K562 (cell line): ENCODE data around the gene HYOU1. TPM values are rescaled to one million over a fixed set of nuclear protein-coding genes. Genes with fewer than 3 reads are reported as not detected.

Source experiments
- ATAC-seq: fragments of 200-7000 bp; cut with Tn5 transposase; 3 replicates; pipeline ENCODE4 v1.9.1; 2020; ENCODE audit warnings: moderate library complexity
- BruUV-seq: library from RNA; stranded (reverse); fragments of 400-500 nt; replicated peaks from 2 replicates; lab custom pipeline; 2021; lab: Mats Ljungman, UMichigan
- CTCF ChIA-PET: fragments of 300-600 bp; formaldehyde crosslinking; extraction: SDS; loops from one replicate; lab custom pipeline; 2021; ENCODE audit warnings: low intra/inter-chr PET ratio; lab: Yijun Ruan, JAX
- POLR2A ChIA-PET: fragments of 300-600, 350-650 bp; sonication (Branson Sonifier 250); formaldehyde crosslinking; extraction: SDS; loops from one replicate; lab custom pipeline; 2021; ENCODE audit warnings: antibody characterized with exemption, inconsistent platforms; lab: Yijun Ruan, JAX
- DNase-seq, 4 experiments: peaks; one replicate each; pipeline versions ENCODE4 v3.0.0 to v3.0.0-alpha.2; 2011 to 2018; ENCODE audit warnings: low spot score in 3 of 4, mixed read lengths in 3 of 4; ENCODE audit errors: extremely low read depth in 1 of 4
- FAIRE-seq: peaks from 2 replicates; lab custom pipeline; 2011; peaks lifted over from hg19 to GRCh38; lab: Jason Lieb, UNC
- H2AFZ ChIP-seq: 2 replicates; pipeline ENCODE4 v1.6.0; 2011; ENCODE audit warnings: low read depth, low read length, control low read depth, inconsistent platforms
- H3K27ac ChIP-seq: fragments of 200-600 bp; 3 replicates; pipeline ENCODE4 v1.8.0; 2011; ENCODE audit warnings: low read depth, mild to moderate bottlenecking, control low read depth, inconsistent platforms, low read length, moderate library complexity, mixed read lengths; ENCODE audit errors: extremely low read depth
- H3K27me3 ChIP-seq, 2 experiments: fragments of 300-600 bp in 1 of 2; 2 replicates in 1 of 2; 3 replicates in 1 of 2; pipeline versions ENCODE4 v1.6.0 to v1.8.0; 2011; ENCODE audit warnings: inconsistent platforms in 2 of 2, low read length in 2 of 2, mild to moderate bottlenecking in 1 of 2, mixed read lengths in 1 of 2, moderate library complexity in 1 of 2; ENCODE audit not compliant: control insufficient read depth in 2 of 2, insufficient read depth in 2 of 2
- H3K36me3 ChIP-seq: fragments of 300-600 bp; 3 replicates; pipeline ENCODE4 v1.8.0; 2011; ENCODE audit warnings: mild to moderate bottlenecking, low read length, inconsistent platforms; ENCODE audit not compliant: control insufficient read depth, insufficient read depth
- H3K4me1 ChIP-seq, 2 experiments: fragments of 200-600 bp in 1 of 2; replicated peaks in 1 of 2; 2 replicates in 1 of 2; 3 replicates in 1 of 2; pipeline versions ENCODE4 v1.5.1 to v1.8.0; 2011; ENCODE audit warnings: inconsistent platforms in 2 of 2, low read length in 2 of 2, mild to moderate bottlenecking in 1 of 2, mixed read lengths in 1 of 2, moderate library complexity in 1 of 2; ENCODE audit not compliant: control insufficient read depth in 2 of 2, insufficient read depth in 2 of 2
- H3K4me2 ChIP-seq: 2 replicates; pipeline ENCODE4 v1.6.1; 2011; ENCODE audit warnings: low read length, control low read depth, inconsistent platforms, mixed read lengths; ENCODE audit not compliant: insufficient read depth
- H3K4me3 ChIP-seq: fragments of 200-600 bp; sonication (generic), shearing (Covaris generic); 2 replicates; pipeline ENCODE4 v1.5.1; 2016; ENCODE audit warnings: control low read depth, inconsistent platforms
- H3K79me2 ChIP-seq: fragments of 200-600 bp; 3 replicates; pipeline ENCODE4 v1.8.0; 2011; ENCODE audit warnings: low read length, inconsistent platforms; ENCODE audit not compliant: control insufficient read depth, insufficient read depth
- H3K9ac ChIP-seq, 2 experiments: 2 replicates each; pipeline versions ENCODE4 v1.6.0 to v1.6.1; 2011; ENCODE audit warnings: low read depth in 2 of 2, low read length in 2 of 2, control low read depth in 1 of 2, inconsistent platforms in 1 of 2, mild to moderate bottlenecking in 1 of 2, mixed read lengths in 1 of 2; ENCODE audit not compliant: insufficient read depth in 1 of 2
- H3K9me1 ChIP-seq: one replicate; pipeline ENCODE4 v1.6.0; 2011; ENCODE audit warnings: inconsistent platforms, mild to moderate bottlenecking, low read length, moderate library complexity; ENCODE audit not compliant: control insufficient read depth, insufficient read depth
- H3K9me3 ChIP-seq: replicated peaks from 2 replicates; pipeline ENCODE4 v1.5.1; 2011; ENCODE audit warnings: low read depth, low read length, inconsistent platforms; ENCODE audit not compliant: control insufficient read depth, insufficient read depth
- H4K20me1 ChIP-seq: replicated peaks from 2 replicates; pipeline ENCODE4 v1.6.1; 2011; ENCODE audit warnings: low read length, inconsistent platforms, mixed read lengths; ENCODE audit not compliant: control insufficient read depth, insufficient read depth
- CHD1 ChIP-seq: fragments of 200-600 bp; sonication (generic); IDR thresholded peaks from one replicate; pipeline ENCODE4 v1.6.1; 2012; ENCODE audit warnings: mild to moderate bottlenecking, moderate library complexity, low read length, inconsistent platforms
- HNRNPLL ChIP-seq: fragments of 200-400 bp; formaldehyde crosslinking; IDR thresholded peaks from 2 replicates; pipeline ENCODE4 v1.6.1; 2017; ENCODE audit warnings: low read length, low read depth, mild to moderate bottlenecking; ENCODE audit not compliant: poor library complexity, severe bottlenecking
- MEIS2 ChIP-seq: fragments of 450-650 bp; IDR thresholded peaks from 2 replicates; pipeline ENCODE4 v1.6.1; 2014; ENCODE audit warnings: mild to moderate bottlenecking; ENCODE audit not compliant: partially characterized antibody
- SAP30 ChIP-seq: fragments of 200-600 bp; sonication (generic); IDR thresholded peaks from 2 replicates; pipeline ENCODE4 v1.6.1; 2012; ENCODE audit warnings: borderline replicate concordance, low read depth, mild to moderate bottlenecking, moderate library complexity, low read length, control low read depth, inconsistent platforms; ENCODE audit not compliant: insufficient read depth, poor library complexity, severe bottlenecking
- SIN3A ChIP-seq, 2 experiments: fragments of 150-350 bp in 1 of 2; IDR thresholded peaks; 2 replicates each; pipeline ENCODE4 v1.6.1; 2011 to 2016; ENCODE audit warnings: borderline replicate concordance in 2 of 2, low read depth in 2 of 2, low read length in 2 of 2, mild to moderate bottlenecking in 2 of 2, moderate library complexity in 2 of 2; ENCODE audit not compliant: control insufficient read depth in 1 of 2
- SMARCE1 ChIP-seq: fragments of 450-650 bp; IDR thresholded peaks from 2 replicates; pipeline ENCODE4 v1.7.1; 2016; ENCODE audit warnings: mild to moderate bottlenecking
- XRCC5 ChIP-seq: fragments of 200-400 bp; formaldehyde crosslinking; IDR thresholded peaks from 2 replicates; pipeline ENCODE4 v1.6.1; 2017; ENCODE audit warnings: low read depth, mild to moderate bottlenecking, low read length
- WGBS: fragments of 100-300 bp; shearing (Covaris generic); methylation state at CpG from one replicate; pipeline ENCODE4 v1.1.6; 2016; ENCODE audit warnings: low coverage, mixed read lengths; ENCODE audit not compliant: insufficient coverage; ENCODE audit errors: missing lambda C conversion rate; 5-methylcytosine and 5-hydroxymethylcytosine counted together
- in situ Hi-C: fragments of 300-500 bp; cut with MboI; formaldehyde crosslinking; loops from 4 replicates; pipeline ENCODE4 v1.15.0; 2018; ENCODE audit warnings: inconsistent platforms, mixed read lengths
- intact Hi-C: fragments of 100-400 bp; cut with micrococcal nuclease; formaldehyde crosslinking; loops from 2 replicates; pipeline ENCODE4 v1.14.2; 2022
- polyA plus RNA-seq, 8 experiments: library from polyadenylated mRNA; depleted of rRNA in 4 of 8; stranded (reverse) in 5 of 8; unstranded in 3 of 8; fragments of >200 nt; fragmentation: Nextera tagmentation in 2 of 8; fragmentation: Illumina TruSeq in 1 of 8; extraction: Ambion mirVana in 2 of 8; extraction: Trizol in 1 of 8; gene quantifications; 2 replicates each; pipeline versions ENCODE4 v1.2.1 to v1.2.3, GENCODE V29; 2011 to 2014; ENCODE audit warnings: inconsistent platforms in 1 of 8, missing spikeins in 1 of 8
- total RNA-seq, 7 experiments: library from RNA; depleted of rRNA in 6 of 7; stranded (reverse); fragments of >200 nt in 6 of 7; fragmentation: Illumina TruSeq in 2 of 7; extraction: Trizol in 2 of 7; gene quantifications; 2 replicates each; pipeline versions ENCODE4 v1.2.1 to v1.2.3, GENCODE V29; 2011 to 2021; ENCODE audit warnings: low replicate concordance in 1 of 7
- TF ChIP-seq, protein P1 (sequence below), 3 experiments: IDR thresholded peaks in 2 of 3; conservative IDR thresholded peaks in 1 of 3; 2 replicates each; pipeline ENCODE4 v1.5.1; 2011 to 2012; ENCODE audit warnings: low read length in 3 of 3, mild to moderate bottlenecking in 3 of 3, control low read depth in 2 of 3, improper control_type of control experiment in 1 of 3, inconsistent platforms in 1 of 3, low read depth in 1 of 3, mixed read lengths in 1 of 3, moderate library complexity in 1 of 3; ENCODE audit not compliant: insufficient read depth in 2 of 3

Gene HYOU1
- total and polyA plus RNA-seq, 9 of the 15 experiments (the other 6 are each of a cell fraction or from before 2014, with no cell fraction given): 19.5 to 197 (median 128) TPM

DNA sequence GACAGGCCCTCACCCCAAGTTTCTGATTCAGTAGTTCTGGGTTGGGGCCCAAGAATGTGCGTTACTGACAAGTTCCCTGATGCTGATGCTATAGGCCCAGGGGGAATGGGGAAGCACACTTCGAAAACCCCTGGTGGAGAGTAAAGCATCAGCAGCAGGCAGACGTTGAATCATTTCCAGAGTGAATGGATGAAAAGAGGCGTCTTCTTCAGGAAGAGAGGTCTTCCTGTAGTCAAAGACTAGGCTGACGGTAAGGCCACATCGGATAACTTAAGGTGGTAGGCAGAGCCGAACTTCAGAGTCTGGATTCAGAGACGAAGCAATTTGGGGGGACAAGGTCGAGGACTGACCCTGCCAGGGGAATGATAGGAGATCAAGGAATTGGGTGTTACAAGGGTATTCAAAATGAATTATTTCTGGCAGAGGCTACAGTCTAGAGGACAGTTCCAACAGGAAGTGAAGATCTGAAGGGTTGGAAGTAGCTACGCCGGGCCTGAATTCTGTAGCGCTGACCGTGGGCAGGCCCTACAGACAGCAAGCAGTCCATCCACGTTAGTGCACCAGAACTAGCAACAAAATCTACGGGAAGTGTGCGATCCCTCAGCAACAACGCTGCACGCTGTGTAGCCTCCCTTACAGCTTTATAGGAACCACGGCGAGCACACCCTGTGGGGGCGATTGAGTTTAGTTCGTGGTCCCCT lies 59.9 kb downstream of the HYOU1 start:
- H4K20me1 ChIP-seq: no peaks in the 10 kb centered on the region
- peak overlapping the region; percentile 100 for H3K4me2 ChIP-seq
- peak overlapping the region; percentile 83 for H3K4me3 ChIP-seq
- CTCF ChIA-PET: no interaction called here
- in situ Hi-C loops: no loop called here
- FAIRE-seq (peak; percentile 71), DNase-seq (peak; percentile 55 to 60 (median 58)), ATAC-seq (peak; percentile 52)
- H3K79me2 ChIP-seq: peaks cover 30% of the 10 kb centered on the region
- H3K27me3 ChIP-seq: no peaks in the 10 kb centered on the region
- H3K9me1 ChIP-seq: no peaks in the 10 kb centered on the region
- peaks cover 22% of the 10 kb centered on the region; the same call in 2 of the 3 replicates for H3K36me3 ChIP-seq
- H3K9me3 ChIP-seq: no peaks in the 10 kb centered on the region
- TSS peak; percentile 83 for BruUV-seq
- peak overlapping the region; percentile 73 for H3K27ac ChIP-seq
- 5% methylated on average over 22 of the region's 22 CpGs for WGBS
- peaks cover 12 to 13% of the 10 kb centered on the region in 2 experiments; a peak in 4 of 5 replicates for H3K4me1 ChIP-seq
- H2AFZ ChIP-seq: peak overlapping the region; percentile 90
- POLR2A ChIA-PET: interaction anchor here (0.7 to 2.5 kb wide), 9 partner anchors 12 to 376 kb away, joined by 3 to 22 read pairs (median 4); partner anchors contain the start of genes RPS25 and TRAPPC4
- H3K9ac ChIP-seq: peak overlapping the region; percentile 77 to 90
- intact Hi-C loops: no loop called here
- TF ChIP-seq CHD1 (peak; percentile 19), SIN3A (IDR thresholded peaks at IDR 0.05; ENCODE audit: borderline replicate concordance in 2 of 2, control insufficient read depth in 1 of 2, low read depth in 2 of 2, low read length in 2 of 2) (peak in 1 of 2 experiments; percentile 24; a peak in 1 of 4 replicates), SAP30 (peak; percentile 53), SMARCE1 (0 out of 2 replicates have a peak, but pooled peaks have one; percentile 7), MEIS2 (peak; percentile 13), HNRNPLL (peak; percentile 88), XRCC5 (no peak)
- TF ChIP-seq, protein P1, sequence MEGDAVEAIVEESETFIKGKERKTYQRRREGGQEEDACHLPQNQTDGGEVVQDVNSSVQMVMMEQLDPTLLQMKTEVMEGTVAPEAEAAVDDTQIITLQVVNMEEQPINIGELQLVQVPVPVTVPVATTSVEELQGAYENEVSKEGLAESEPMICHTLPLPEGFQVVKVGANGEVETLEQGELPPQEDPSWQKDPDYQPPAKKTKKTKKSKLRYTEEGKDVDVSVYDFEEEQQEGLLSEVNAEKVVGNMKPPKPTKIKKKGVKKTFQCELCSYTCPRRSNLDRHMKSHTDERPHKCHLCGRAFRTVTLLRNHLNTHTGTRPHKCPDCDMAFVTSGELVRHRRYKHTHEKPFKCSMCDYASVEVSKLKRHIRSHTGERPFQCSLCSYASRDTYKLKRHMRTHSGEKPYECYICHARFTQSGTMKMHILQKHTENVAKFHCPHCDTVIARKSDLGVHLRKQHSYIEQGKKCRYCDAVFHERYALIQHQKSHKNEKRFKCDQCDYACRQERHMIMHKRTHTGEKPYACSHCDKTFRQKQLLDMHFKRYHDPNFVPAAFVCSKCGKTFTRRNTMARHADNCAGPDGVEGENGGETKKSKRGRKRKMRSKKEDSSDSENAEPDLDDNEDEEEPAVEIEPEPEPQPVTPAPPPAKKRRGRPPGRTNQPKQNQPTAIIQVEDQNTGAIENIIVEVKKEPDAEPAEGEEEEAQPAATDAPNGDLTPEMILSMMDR (IDR thresholded peaks at IDR 0.05 in 2 of 3, conservative IDR thresholded peaks at IDR 0.05 in 1 of 3; ENCODE audit: insufficient read depth in 2 of 3, low read depth in 1 of 3, low read length in 3 of 3): peak; percentile 36 to 47 (median 39); a peak in 5 of 6 replicates
